Activated naive CD8-positive, alpha-beta T cell treated with anti-CD3 and anti-CD28 coated beads, Interleukin-2, amount 10 ng/mL, durations not matched to agents 7 days and 5 days (primary cell): Measurements from ENCODE around the gene NT5DC2. TPM values are rescaled to one million over a fixed set of nuclear protein-coding genes. Genes with fewer than 3 reads are reported as not detected.

Source experiments
- ATAC-seq: fragments of 150-1000 bp; cut with Tn5 transposase; one replicate; pipeline ENCODE4 v1.10.0; 2021; ENCODE audit warnings: low read depth, moderate library complexity
- POLR2A ChIA-PET: fragments of 350-600 bp; sonication (Branson Sonifier 250); formaldehyde crosslinking; loops from one replicate; lab custom pipeline; 2021; ENCODE audit warnings: antibody characterized with exemption; lab: Charles Lee
- DNase-seq: peaks from one replicate; pipeline ENCODE4 v3.0.0; 2021
- H3K27ac Mint-ChIP-seq: one replicate; pipeline ENCODE4 v1.8.0; 2022; ENCODE audit warnings: mild to moderate bottlenecking, mixed read lengths
- H3K27me3 Mint-ChIP-seq: one replicate; pipeline ENCODE4 v1.8.0; 2022; ENCODE audit warnings: mild to moderate bottlenecking, moderate library complexity, mixed read lengths
- H3K36me3 Mint-ChIP-seq: one replicate; pipeline ENCODE4 v1.8.0; 2021; ENCODE audit warnings: mild to moderate bottlenecking, mixed read lengths
- H3K4me1 Mint-ChIP-seq: one replicate; pipeline ENCODE4 v1.8.0; 2021; ENCODE audit warnings: mixed read lengths
- H3K4me3 Mint-ChIP-seq: one replicate; pipeline ENCODE4 v1.8.0; 2022; ENCODE audit warnings: mild to moderate bottlenecking, moderate library complexity, mixed read lengths
- H3K9me3 Mint-ChIP-seq: one replicate; pipeline ENCODE4 v1.8.0; 2021; ENCODE audit warnings: mixed read lengths
- total RNA-seq, 2 experiments: library from RNA; stranded (reverse); gene quantifications; one replicate each; pipeline ENCODE4 v1.2.3, GENCODE V29; 2021

NT5DC2 gene
- total RNA-seq, 2 experiments from 2014 or later: 22.3 to 28.7 TPM

DNA sequence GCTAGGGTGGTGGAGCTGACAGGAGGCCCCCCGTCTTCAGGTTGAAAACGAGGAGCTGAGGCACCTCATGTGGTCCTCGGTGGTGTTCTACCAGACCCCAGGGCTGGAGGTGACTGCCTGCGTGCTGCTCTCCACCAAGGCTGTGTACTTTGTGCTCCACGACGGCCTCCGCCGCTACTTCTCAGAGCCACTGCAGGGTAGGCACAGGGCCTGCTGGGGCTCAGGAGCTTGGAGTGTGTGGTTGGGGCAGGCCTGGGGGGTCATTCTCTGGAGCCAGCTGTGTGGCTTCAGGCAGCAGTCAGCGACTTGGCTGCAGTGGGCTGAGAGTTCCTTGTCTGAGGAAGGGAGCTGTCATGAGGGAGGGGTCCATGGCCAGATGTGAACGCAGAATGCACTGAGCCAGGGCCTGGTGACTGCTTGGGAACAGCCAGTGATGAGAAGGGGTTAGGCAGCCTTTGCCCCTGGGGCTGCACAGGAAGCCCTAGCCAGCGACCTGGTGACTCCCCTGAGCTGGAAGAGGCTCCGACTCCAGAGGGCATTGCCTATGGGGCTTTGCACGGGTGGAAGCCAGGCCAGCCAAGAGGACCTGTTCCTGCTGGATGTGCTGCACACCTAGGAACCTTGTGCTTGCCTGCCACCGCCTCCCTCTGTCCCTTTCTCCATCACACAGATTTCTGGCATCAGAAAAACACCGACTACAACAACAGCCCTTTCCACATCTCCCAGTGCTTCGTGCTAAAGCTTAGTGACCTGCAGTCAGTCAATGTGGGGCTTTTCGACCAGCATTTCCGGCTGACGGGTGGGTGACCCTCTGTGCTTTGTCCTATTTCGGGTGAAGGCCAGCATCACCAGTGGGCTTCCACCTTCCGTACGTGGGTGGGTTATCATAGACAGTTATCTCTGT is 43.4 kb downstream of the NT5DC2 start:
- no peak for ATAC-seq
- no peak overlapping the region for H3K4me3 Mint-ChIP-seq
- DNase-seq: no peak
- peaks cover 5% of the 10 kb centered on the region for H3K36me3 Mint-ChIP-seq
- H3K9me3 Mint-ChIP-seq: no peaks in the 10 kb centered on the region
- H3K27me3 Mint-ChIP-seq: no peaks in the 10 kb centered on the region
- no peak overlapping the region for H3K27ac Mint-ChIP-seq
- no peaks in the 10 kb centered on the region for H3K4me1 Mint-ChIP-seq
- POLR2A ChIA-PET: no interaction called here

DNA sequence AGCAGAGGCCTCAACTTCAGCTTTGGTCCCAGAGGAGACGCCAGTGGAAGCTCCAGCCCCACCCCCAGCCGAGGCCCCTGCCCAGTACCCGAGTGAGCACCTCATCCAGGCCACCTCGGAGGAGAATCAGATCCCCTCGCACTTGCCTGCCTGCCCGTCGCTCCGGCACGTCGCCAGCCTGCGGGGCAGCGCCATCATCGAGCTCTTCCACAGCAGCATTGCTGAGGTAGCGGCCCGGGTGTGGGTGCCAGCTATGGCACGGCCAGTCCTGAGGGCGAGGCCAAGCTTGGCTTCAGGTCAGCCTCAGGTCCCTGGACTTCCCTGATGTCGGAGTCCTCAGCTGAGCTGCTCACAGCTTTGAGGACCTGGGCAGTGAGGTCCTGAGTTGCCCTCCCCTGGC is 44.2 kb downstream of the NT5DC2 start:
- H3K36me3 Mint-ChIP-seq: peaks cover 5% of the 10 kb centered on the region
- no peaks in the 10 kb centered on the region for H3K27me3 Mint-ChIP-seq
- ATAC-seq: no peak
- no peaks in the 10 kb centered on the region for H3K9me3 Mint-ChIP-seq
- H3K27ac Mint-ChIP-seq: no peak overlapping the region
- no peak overlapping the region for H3K4me3 Mint-ChIP-seq
- POLR2A ChIA-PET: interaction anchor here (0.6 kb wide), 1 partner anchor 1944 kb away, joined by 6 read pairs; no protein-coding TSS in a partner anchor
- H3K4me1 Mint-ChIP-seq: no peaks in the 10 kb centered on the region
- DNase-seq: no peak

DNA sequence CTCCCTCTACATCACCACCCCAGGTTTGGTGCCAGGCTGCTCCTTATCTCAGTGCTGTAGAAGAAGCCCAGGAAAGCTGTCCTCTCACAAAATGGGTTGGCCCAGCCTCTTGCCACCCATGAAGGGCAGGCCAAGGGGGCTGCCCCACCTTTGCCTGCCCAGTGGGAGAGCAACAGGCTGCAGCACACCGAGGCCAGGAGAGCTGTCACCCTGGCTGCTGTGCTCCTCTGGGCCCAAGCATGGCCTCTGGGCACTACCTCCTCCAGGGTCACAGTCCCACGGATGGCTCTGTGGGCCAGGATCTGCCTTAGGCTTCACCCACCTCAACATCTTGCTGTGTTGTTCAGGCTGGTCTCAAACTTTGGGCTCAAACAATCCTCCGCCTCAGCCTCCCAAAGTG is 44.9 kb downstream of the NT5DC2 start:
- Mint-ChIP-seq H3K9me3 (no peaks in the 10 kb centered on the region), H3K27ac (no peak overlapping the region), H3K4me1 (no peaks in the 10 kb centered on the region), H3K36me3 (peaks cover 5% of the 10 kb centered on the region), H3K27me3 (no peaks in the 10 kb centered on the region), H3K4me3 (no peak overlapping the region)
- POLR2A ChIA-PET: interaction anchor here (0.6 kb wide), 1 partner anchor 1943 kb away, joined by 6 read pairs; no protein-coding TSS in a partner anchor
- DNase-seq (no peak), ATAC-seq (no peak)

DNA sequence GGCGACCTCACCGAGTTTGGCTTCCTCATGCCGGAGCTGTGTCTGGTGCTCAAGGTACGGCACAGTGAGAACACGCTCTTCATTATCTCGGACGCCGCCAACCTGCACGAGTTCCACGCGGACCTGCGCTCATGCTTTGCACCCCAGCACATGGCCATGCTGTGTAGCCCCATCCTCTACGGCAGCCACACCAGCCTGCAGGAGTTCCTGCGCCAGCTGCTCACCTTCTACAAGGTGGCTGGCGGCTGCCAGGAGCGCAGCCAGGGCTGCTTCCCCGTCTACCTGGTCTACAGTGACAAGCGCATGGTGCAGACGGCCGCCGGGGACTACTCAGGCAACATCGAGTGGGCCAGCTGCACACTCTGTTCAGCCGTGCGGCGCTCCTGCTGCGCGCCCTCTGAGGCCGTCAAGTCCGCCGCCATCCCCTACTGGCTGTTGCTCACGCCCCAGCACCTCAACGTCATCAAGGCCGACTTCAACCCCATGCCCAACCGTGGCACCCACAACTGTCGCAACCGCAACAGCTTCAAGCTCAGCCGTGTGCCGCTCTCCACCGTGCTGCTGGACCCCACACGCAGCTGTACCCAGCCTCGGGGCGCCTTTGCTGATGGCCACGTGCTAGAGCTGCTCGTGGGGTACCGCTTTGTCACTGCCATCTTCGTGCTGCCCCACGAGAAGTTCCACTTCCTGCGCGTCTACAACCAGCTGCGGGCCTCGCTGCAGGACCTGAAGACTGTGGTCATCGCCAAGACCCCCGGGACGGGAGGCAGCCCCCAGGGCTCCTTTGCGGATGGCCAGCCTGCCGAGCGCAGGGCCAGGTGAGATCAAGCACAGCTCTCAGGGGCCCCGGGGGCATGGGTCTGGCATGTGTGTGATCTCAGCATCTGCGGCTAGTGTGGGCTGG is 45.6 kb downstream of the NT5DC2 start:
- DNase-seq (no peak), ATAC-seq (no peak)
- POLR2A ChIA-PET: no interaction called here
- Mint-ChIP-seq H3K27me3 (no peaks in the 10 kb centered on the region), H3K9me3 (no peaks in the 10 kb centered on the region), H3K4me3 (no peak overlapping the region), H3K36me3 (peaks cover 5% of the 10 kb centered on the region), H3K4me1 (no peaks in the 10 kb centered on the region), H3K27ac (no peak overlapping the region)

DNA sequence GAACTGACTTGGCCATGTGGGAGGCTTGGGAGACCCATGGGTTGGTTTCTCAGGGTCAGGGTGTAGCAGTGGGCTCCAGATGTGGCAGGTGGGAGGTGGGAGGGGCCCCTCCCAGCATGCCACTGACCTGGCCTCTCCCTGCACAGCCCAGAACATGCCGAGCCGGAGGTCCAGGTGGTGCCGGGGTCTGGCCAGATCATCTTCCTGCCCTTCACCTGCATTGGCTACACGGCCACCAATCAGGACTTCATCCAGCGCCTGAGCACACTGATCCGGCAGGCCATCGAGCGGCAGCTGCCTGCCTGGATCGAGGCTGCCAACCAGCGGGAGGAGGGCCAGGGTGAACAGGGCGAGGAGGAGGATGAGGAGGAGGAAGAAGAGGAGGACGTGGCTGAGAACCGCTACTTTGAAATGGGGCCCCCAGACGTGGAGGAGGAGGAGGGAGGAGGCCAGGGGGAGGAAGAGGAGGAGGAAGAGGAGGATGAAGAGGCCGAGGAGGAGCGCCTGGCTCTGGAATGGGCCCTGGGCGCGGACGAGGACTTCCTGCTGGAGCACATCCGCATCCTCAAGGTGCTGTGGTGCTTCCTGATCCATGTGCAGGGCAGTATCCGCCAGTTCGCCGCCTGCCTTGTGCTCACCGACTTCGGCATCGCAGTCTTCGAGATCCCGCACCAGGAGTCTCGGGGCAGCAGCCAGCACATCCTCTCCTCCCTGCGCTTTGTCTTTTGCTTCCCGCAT is 46.4 kb downstream of the NT5DC2 start:
- Mint-ChIP-seq H3K4me1 (no peaks in the 10 kb centered on the region), H3K9me3 (no peaks in the 10 kb centered on the region), H3K36me3 (peaks cover 2% of the 10 kb centered on the region), H3K27ac (no peak overlapping the region), H3K4me3 (no peak overlapping the region), H3K27me3 (no peaks in the 10 kb centered on the region)
- no peak for ATAC-seq
- no peak for DNase-seq
- POLR2A ChIA-PET: no interaction called here

DNA sequence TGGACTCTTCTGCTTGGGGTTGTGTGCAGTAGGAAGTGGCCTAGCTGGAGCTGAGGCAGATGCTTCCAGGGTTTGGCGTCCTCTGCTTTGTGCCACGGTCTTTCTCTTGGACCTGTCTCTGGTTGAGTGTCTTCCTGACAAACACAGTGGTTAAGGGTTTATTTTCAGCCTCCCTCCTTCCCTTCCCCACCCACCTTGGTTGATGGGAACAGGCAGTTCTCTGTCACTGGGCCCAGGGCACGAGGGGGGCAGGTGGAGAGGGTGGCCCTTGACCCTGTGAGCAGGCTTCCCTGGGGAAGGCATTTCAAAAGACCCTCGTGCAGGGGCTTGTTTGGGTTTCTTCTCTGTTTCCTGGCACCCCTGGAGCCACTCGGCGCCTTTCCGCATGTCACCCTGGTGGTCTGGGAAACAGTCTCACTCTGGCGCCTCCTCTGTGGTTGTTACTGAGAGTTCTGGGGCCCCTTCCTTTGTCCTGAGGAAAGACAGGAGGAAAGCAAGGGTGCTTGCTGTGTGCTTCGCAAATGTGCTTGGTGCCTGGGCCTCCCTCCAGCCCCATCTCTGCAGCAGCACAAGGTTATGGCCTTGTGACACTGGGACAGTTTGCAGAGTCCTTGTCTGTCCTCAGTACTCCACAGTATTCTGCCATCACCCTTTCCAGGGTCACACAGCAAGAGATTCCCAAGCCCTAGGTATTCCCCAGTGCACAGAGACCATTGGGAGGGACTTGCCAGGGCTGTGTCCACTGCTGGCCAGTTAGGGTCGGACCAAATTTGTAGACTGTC is 48.8 kb downstream of the NT5DC2 start:
- H3K4me3 Mint-ChIP-seq: no peak overlapping the region
- POLR2A ChIA-PET: no interaction called here
- no peaks in the 10 kb centered on the region for H3K9me3 Mint-ChIP-seq
- DNase-seq (no peak), ATAC-seq (no peak)
- no peaks in the 10 kb centered on the region for H3K4me1 Mint-ChIP-seq
- H3K27me3 Mint-ChIP-seq: no peaks in the 10 kb centered on the region
- H3K36me3 Mint-ChIP-seq: peaks cover 5% of the 10 kb centered on the region
- H3K27ac Mint-ChIP-seq: no peak overlapping the region

DNA sequence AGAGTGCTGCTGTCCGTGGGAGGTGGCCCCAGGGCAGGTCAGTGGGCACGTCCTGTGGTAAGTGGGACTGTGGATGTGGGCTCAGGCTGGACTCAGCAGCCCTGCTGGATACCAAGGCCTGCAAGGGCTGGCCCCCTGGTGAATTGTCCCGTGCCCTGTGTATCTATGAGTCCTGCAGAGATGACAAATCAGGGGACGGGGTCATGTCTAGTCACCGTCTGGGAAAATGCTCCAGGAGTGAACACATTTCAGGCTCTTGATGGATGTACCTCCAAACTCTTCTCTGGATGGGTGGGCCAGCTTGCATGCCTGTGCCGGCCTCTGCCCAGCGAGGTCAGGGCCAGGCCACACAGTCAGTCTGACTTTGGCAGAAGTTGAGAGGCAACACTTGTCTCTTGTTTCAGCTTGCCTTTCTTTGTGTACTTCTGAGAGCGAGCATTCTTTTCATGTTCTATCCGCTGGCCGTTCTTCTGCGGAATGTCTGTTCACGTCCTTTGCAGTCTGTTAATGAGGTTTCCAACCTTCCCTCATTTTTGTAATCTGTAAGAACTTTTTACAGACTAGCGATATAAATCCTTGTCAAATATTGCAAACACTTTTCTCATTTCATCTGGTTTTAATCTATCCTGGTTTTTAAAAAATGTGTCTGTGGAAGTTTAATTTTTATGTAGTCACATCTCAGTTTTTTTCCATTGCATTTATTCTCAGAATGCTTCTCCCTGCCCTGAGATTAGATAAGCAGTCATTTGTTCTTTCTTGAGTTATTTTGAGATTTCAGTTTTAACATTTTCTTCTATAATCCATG is 49.9 kb downstream of the NT5DC2 start:
- no peaks in the 10 kb centered on the region for H3K4me1 Mint-ChIP-seq
- peaks cover 8% of the 10 kb centered on the region for H3K36me3 Mint-ChIP-seq
- no peaks in the 10 kb centered on the region for H3K9me3 Mint-ChIP-seq
- no peaks in the 10 kb centered on the region for H3K27me3 Mint-ChIP-seq
- DNase-seq (no peak), ATAC-seq (no peak)
- POLR2A ChIA-PET: no interaction called here
- H3K27ac Mint-ChIP-seq: no peak overlapping the region
- H3K4me3 Mint-ChIP-seq: no peak overlapping the region

DNA sequence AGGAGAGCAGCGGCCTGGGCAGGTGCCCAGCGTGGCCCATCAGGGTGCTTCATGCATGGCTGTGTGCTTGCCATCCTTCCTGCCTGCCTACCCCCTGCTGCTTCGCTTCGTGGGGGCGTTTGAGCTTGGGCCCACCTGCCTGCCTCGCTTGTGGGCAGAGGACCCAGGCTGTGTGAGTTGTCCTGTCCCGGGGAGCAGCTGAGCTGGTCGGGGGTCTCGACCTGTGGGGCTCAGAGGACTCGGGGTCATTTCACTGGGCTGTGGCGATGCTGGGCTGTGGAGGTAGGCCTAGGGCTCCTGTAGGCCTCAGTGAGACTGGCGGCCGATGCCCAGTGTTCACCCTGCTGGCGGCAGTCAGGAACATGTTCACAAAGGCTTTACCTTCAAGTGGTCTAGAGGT is 50.6 kb downstream of the NT5DC2 start:
- Mint-ChIP-seq H3K9me3 (no peaks in the 10 kb centered on the region), H3K27ac (no peak overlapping the region), H3K4me1 (no peaks in the 10 kb centered on the region), H3K4me3 (no peak overlapping the region), H3K27me3 (no peaks in the 10 kb centered on the region), H3K36me3 (peaks cover 10% of the 10 kb centered on the region)
- ATAC-seq (no peak), DNase-seq (no peak)
- POLR2A ChIA-PET: no interaction called here

DNA sequence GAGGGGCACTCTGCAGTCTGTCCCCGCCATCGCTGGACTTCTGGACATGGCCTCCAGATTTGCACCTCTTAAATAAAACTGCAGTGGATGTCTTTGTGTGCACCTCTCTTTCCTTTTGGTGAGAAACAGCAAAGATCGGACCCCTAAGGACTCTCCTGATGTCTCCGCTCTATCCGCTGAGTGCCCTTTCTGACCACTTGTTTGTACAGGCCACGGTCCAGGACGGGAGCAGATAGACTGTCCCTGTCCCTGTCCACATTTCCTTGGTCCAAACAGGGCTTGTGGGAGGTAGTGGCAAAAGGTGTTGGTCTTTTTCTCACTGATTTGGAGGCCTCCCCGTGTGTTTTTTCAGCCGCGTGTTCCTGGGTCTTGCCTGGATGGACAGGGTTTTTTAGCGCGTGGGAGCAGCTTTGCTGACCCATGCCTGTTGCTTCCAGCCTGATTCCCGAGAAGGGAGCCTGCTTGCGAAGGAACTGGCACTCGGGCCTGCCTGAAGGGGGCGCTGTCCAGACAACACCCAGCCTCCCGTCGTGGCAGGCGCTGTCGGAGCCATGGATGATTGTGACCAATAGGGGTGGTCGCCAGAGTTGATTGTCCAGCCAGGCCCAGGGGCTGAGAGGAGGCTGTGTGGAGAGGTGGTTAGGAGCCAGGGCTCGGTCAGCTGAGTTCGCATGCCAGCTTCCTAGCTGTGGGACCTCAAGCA is 51.7 kb downstream of the NT5DC2 start:
- POLR2A ChIA-PET: no interaction called here
- Mint-ChIP-seq H3K9me3 (no peaks in the 10 kb centered on the region), H3K27ac (no peak overlapping the region), H3K4me1 (no peaks in the 10 kb centered on the region), H3K4me3 (no peak overlapping the region), H3K27me3 (no peaks in the 10 kb centered on the region), H3K36me3 (peaks cover 11% of the 10 kb centered on the region)
- DNase-seq (no peak), ATAC-seq (no peak)

DNA sequence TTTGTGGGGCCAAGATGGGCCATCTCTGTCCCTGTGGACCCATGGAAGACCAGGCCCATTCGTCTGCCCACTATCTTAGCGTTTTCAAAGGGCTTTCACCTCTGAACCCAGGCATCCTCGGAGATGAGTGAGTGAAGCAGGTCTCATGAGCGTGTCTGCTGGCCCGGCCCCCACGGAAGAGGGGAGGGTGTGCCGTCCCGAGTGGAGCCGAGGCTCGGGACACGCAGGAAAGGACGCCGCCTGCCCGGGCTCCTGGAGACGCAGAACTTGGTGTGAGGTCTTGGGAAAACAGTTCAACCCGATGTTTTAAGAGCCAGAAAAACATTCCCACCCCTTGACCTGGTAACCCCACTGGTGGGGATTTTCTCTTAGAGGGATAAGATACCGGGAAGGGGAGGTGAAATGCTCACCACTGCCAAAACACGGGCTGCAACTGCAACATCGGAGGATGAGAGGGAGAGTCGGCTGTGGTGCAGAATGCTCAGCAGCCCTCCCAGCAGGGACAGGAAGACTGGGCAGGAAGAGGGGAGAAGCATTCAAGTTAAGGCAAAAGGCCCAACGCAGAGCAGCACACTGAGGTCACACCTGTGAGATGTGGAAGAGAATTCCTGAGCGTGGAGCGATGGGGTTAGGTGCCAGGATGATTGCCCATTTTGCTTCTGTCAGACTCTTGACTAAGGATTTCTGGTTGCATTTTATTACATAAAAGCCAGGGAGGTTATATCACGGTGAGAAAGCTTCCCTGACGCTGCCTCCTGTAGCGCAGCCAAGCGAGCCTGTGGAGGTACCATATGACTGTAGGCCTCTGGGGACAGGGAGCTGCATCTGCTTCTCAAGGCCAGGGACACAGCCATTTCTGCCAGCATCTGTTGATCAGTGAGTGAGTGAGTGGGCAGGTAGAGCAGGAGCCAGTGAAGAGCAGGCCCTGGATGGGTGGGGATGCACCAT is 52.6 kb downstream of the NT5DC2 start:
- H3K27ac Mint-ChIP-seq: no peak overlapping the region

More for the DNA sequence above, 52.6 kb downstream of the NT5DC2 start:
- DNase-seq: no peak
- Mint-ChIP-seq H3K9me3 (no peaks in the 10 kb centered on the region), H3K36me3 (peaks cover 14% of the 10 kb centered on the region), H3K4me1 (no peaks in the 10 kb centered on the region), H3K27me3 (no peaks in the 10 kb centered on the region), H3K4me3 (no peak overlapping the region)
- POLR2A ChIA-PET: no interaction called here
- no peak for ATAC-seq
